Left renal pelvis (tissue), 4 donors: ENCODE data around the gene PRSS50. TPM values are rescaled to one million over a fixed set of nuclear protein-coding genes. Genes with fewer than 3 reads are reported as not detected.
"Not testable (repeated sequence)": the region's sequence is repeated elsewhere in the genome, so short reads cannot be mapped to it uniquely, and the experiment has no call there.

ENCODE experiments used
- DNase-seq, 4 donors: peaks; one replicate each; pipeline ENCODE4 v3.0.0-alpha.2; 2013; ENCODE audit warnings: low read depth in 4 of 4, low spot score in 3 of 4
- polyA plus RNA-seq, 4 donors: library from polyadenylated mRNA; unstranded; fragments of 120-200 nt; gene quantifications; one replicate each; pipeline ENCODE4 v1.2.1, GENCODE V29; 2013; ENCODE audit not compliant: insufficient read length in 4 of 4

The PRSS50 gene, protein sequence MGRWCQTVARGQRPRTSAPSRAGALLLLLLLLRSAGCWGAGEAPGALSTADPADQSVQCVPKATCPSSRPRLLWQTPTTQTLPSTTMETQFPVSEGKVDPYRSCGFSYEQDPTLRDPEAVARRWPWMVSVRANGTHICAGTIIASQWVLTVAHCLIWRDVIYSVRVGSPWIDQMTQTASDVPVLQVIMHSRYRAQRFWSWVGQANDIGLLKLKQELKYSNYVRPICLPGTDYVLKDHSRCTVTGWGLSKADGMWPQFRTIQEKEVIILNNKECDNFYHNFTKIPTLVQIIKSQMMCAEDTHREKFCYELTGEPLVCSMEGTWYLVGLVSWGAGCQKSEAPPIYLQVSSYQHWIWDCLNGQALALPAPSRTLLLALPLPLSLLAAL
- 1 to 10 TPM; 1.2 to 3.3 (median 2.2) TPM for polyA plus RNA-seq

DNA sequence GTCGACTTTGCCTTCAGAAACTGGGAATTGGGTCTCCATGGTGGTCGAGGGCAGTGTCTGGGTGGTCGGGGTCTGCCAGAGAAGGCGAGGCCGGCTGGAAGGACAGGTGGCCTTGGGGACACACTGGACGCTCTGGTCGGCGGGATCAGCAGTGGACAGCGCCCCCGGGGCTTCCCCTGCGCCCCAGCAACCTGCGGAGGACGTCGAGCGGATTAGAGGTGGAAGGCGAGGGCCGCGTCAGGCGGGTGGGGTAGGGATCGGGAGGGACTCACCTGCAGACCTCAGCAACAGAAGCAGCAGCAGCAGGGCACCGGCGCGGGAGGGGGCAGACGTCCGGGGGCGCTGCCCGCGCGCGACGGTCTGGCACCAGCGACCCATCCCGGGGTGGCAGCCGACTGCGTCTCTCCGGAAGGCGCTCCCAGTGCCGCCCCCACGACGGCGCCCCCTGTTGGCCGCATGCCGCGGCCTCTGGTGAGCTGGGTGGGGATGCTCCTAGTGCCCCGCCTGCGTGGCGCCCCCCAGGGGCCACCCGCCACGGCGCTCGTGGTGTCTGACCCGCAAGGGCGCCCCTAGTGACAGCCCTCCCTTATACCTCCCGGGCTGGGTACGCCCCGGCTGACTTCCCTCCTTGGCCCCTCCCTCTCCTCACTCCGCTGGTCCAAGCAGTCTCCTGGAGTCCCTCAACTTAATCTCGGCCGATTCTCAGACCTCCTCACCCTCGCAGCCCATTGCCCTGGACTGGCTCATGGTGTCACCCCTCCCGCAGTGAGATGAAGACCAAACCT, at the start of gene PRSS50:
Gene PRSS50 (minus strand): TSS at position 423 of the 785 bp plus-strand sequence. CDS start 45 bp downstream, at position 378.
- DNase-seq: no peak

DNA sequence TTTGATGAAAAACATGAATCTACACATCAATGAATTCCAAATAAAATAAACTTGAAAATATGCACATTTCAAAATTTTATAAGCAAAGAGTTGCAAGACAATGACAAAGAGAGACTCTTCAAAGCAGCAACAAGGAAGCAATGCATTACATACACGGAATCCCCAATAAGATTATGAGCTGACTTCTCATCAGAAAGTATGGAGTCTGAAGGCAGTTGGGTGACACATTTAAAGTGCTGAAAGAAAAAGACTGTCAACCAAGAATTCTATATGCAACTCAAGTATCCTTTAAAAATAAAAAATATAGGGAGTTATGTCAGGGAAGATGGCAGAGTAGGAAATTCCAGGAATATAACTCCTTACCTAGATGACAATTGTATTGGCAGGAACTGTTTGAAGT, 46.5 kb upstream of the PRSS50 start:
- DNase-seq: no peak

DNA sequence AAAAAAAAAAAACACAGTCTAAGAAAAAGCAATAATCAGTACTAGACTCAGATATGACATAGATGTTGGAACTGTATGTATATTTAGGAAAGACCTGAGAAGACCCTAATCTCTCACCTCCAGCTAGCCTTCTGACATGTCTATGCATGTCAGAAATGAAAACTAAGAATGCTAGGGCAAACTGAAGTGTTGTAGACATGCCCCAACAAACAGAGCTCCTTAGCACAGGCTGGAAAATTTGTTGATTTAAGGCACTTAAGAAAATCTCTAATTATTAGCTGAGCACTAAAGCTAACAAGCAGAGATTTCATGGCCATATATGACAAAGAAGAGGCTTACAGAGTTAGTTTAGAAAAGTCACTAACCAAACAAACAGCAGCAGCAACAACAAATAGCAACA, 45.5 kb upstream of the PRSS50 start:
- DNase-seq: no peak

DNA sequence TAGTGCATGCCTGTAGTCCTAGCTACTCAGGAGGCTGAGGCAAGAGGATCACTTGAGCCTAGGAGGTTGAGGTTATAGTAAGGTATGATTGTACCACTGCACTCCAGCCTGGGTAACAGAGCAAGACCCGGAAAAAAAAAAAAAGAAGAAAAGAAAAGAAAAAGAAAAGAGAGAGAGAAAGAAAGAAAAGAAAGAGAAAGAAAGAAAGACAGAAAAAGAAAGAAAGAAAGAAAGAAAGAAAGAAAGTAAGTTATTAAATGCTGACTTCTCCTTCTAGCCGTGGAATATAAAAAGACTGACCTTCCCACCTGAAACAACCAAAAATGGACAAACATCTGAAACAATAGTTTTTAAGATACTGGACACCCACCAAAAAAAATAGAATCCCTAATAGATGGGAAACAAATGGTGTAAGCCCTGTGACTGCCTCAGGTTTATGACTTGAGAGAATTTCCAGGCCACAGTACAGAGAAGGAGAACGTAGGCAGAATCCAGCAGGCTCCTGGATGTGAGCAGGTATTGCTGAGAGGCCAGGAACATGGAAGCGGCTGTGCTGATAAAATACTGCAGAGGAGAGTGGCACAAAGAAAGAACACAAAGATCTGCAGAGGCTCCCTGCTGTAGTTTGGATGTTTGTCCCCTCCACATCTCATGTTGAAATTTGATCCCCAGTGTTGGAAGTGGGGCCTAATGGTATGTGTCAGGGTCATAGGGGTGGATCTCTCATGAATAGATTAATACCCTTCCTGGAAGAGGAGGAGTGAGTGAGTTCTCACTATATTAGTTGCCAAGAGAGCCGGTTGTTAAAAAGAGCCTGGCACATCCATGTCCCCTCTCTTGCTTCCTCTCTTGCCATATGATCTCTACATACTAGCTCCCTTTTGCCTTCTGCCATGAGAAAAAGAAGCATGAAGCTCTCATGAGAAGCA, 41.8 kb upstream of the PRSS50 start:
- DNase-seq: no peak

DNA sequence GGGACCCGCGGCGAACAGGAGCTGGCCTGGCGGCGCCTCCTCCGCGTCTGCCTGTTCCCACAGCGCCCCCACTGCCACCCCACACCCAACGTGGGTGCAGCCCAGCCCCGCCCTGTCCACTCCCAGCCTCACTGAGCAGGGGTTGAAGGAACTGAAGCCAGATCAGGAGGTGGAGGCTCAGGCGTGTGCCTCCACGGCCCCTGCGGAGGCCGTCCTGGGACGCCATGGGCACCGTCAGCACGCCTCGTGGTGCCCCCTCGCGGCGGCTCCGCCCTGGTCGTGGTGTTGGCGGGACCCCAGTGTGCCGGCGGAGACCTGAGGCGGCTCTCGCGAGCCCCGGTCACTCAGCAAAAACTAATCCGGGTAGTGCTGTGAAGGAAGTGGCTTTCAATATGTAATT, 39.0 kb upstream of the PRSS50 start:
- no peak for DNase-seq

DNA sequence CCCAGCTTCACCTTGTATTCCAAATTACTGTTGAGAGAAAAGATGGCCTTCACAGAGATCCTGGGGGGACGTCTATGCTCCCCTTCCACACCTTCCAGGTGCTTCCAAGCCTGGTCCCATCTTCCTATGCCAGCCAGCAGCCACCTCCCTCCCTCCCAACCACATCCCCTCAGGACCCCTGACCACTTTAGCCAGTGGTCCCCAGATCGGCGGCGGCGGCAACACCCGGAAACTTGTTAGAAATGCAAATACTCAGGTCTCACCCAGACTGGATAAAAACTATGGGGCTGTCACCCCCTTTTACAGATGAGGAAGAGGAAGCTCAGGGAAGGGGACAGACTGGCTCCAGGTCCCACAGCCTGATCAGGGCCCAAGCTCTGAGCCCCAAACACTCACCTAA, 38.0 kb upstream of the PRSS50 start:
- no peak for DNase-seq

DNA sequence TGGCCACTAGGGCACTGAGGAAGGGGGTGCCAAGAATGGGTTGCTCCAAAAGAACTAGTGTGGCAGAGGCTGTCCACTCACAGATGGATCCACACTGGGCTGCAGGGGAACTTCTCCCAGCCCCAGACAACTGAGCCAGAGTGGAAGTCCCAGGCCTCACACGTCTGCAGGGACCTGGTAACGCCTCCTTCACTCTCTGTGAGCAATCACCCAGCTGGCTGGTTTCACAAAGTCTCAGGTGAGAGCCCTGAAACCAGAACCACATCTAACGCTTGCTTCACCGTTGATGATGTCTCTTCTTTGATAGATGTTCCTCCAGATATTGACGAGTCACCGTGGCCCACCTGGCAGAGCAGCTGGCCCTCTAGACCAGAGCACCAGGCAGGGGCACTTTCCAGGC, 35.5 kb upstream of the PRSS50 start:
- DNase-seq: not testable (repeated sequence)

DNA sequence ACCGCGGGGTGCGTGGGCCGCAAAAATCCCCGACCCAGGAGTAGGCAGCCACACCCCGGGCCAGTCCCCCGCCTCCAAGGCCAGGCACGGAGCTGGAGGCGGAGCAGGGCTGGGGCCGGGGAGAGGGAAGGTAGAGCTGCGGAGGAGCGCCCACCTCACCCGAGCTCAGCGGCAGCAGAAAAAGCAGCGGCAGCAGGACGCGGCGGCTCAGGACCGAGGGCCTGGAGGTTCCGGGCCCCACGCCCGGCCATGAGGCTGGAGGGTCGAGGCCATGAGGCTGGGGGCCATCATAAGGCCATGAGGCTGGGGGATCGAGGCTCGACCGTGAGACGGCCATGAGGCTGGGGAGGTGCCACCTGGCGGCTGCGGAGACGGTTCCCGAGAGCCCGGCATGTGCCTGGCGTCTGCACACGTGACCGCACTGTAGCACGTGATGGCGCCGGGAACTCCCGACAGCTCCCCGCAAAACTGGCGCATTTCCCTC, 32.9 kb upstream of the PRSS50 start:
- DNase-seq: no peak

DNA sequence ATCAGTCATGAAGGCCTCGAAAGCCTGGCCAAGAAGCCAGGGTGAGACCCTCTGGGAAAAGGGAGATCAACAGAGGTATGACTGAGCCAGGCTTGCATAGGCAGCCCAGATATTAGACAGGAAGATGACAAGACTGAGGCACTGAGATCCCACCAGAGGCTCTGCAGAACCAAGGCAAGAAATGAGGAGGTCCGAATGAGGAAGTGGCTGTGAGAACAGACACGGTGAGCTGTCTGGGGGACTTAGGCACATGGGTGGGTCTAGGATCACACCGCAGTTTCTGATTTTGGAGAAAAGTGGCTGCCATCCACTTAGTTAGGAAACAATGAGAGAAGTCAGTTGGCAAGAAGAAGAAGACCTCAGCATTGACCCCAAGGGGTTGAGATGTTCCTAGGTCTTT, 31.5 kb upstream of the PRSS50 start:
- no peak for DNase-seq

DNA sequence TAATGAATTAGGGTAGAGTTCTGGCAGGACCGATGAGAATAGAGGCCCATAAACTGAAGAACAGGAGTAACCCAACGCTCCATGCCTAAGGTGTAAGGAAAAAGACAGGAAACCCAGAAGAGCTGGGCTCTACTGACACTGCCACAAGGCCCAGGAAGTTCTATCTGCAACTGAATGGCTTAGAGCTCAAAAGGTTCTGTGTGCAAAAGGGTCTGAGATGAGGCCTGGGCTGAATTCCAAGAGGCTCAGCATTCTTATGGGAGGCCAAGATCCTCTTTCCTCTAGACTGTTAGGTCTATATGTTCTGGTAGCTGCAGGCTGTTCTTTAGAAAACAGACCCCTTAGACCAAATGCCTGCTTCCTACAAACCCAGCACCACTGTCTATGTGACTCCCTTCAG, 30.5 kb upstream of the PRSS50 start:
- no peak for DNase-seq

DNA sequence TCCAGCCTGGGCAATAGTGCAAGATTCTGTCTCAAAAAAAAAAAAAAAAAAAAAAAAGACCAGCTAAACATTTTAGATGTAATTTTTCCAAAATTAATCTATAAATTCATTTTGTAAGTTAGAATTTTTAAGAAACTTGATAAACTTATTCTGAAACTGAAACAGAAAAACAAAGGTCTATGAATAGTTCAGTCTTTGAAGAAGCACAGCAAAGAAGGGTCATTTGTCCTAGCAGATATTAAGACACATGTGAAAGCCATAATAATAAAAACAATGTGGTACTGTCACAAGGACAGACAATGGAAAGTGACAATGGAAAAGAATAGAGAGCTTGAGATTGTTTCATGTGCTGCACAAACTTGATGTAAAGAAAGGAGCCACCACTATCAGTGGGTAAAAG, 29.0 kb upstream of the PRSS50 start:
- DNase-seq: no peak

DNA sequence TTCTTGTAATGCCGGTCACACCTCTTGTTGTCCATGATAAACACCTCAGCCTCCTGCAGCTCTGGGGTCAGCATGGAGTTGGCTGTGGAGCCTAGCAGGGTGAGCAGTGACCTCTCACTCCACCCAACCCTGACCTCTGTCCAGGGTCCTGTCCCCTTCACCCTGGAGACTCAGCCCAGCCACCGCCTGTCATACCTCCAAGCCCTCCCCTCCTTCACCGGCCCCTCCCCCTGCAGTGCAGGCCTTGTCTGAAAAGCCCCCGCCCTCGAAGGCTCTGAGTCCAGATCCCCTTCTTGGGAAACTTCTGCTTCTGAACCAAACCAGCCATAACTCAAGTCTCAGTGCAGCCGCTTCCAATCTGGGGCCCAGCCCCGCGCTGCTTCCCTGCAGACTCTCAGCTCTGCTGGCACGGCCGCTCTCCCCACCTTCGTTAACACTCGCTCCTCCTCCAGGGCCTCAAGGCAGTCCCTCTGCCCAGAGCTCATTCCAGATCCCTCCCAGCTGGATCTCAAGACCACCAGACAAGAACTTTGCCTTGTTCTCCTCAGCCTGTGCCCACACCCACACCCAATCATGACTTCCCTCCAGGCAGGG, 25.4 kb upstream of the PRSS50 start:
- DNase-seq: no peak

DNA sequence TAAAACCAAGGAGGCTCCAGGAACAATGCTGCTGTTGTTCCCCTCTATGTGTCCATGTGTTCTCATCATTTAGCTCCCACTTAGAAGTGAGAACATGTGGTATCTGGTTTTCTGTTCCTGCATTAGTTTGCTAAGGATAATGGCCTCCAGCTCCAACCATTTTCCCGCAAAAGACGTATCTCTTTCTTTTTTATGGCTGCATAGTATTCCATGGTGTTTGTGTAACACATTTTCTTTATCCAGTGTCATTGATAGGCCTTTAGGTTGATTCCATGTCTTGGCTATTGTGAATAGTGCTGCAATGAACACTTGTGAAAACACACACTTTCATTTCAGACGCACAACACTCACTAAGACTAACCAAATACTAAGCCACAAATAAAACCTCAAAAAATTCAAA, 21.9 kb upstream of the PRSS50 start:
- DNase-seq: not testable (repeated sequence)

DNA sequence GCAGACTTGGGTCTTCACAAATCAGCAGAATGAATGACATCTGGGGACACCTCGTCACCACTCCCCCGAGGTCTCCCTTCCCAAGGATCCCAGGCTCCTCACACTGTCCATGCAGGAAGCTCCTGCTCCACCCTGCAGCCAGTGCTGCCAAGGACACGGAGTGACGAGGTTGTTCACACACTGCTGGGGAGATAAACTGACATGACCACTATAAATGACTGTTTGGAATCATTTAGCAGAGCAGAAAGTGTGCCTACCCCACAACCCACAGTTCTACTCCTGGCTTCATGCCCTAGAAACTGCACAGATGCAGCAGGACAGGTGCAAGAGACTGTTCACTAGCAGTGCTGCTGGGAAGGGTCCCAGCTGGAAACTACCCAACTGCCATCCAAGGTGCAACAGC, 19.7 kb upstream of the PRSS50 start:
- no peak for DNase-seq

DNA sequence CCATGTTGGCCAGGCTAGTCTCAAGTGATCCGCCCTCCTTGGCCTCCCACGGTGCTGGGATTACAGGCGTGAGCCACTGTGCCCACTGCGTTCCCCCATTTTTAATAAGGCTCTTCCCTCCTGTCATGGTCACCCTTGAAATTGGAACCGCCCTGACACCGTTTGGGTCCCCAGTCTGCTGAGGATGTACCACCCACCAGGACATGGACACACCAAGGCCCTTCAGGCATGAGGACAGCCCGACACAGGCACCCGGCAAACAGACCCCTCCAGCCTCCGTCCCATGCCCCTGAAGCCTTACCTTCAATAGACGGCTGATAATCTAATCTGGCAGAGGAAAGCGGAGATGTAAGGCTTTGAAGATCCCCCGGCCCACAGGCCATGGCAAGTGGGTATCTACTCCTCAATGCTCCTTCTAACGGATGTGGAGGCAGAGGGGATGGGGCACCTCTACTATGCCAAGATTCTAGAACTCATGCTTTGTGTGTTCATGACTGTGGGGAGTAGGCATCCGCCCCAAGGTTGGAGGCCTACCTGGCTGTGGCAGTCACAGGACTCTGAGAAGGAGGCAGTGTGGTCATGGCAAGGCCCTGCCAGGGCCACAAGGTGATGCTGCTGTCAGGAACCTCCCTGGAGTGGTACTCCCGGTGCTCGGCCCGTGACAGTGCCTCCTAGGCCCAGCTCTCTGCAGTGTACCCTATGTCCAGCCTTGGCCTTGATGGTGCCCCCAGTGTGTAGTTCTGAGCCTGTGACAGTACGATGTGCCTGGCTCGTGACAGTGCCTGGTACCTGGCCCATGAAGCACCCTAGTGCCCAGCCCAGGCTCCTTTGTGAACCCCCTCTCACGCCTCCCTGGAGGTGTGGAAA, 18.6 kb upstream of the PRSS50 start:
- DNase-seq: no peak

DNA sequence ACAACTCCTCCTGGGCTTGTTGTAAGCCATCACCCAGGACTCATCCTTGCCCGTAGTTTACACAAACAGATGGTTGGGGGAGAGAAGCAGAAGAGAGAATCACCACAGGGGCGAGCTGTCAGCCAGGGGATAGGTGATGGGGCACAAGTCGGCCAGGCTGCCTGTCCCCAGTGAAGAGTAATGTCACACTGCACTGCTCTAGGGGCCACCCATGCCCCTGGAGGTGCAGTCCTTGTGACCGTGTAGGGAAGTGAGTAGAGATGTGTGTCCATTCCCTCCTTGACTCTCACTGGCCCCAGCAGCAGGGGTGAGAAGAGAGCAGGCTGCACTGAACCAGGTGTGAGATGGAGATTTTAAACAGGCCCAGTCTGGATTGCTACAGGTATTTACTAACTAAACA, 17.1 kb upstream of the PRSS50 start:
- no peak for DNase-seq

DNA sequence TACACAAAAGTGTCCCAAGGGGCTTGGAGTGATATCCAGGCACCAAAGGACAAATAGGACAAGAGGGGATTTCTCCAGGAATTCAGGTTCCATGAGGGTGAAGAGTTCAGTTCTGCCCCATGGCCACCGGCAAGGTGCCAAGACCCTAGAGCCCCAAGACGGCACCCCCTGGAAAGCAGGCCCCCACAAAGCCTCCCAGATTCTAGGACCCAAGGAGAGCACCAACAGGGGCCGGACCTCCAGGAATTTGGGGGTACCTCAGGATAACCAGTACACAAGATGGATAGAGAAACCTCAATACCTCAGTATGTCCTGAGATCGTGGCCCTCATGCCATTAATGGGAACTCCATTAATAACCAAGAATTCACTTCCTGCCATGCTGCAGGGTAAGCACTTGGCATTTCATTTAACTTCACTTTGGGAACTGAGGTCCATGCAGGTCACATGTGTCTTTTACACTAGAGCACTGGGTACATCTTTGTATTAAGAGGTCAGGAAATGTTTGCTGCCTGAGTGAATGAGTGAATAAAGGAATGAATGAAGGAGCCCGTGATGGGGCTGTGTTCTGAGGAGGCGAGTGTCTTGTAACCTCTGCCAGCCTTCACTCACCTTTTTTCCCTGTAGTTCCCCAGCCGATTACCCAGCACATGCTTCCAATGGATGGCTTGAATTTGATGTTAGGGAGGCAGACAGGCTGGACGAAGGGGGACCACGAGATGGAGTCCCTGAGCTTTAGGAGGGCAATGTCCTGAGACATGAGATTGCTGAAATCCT, 15.5 kb upstream of the PRSS50 start:
- DNase-seq: no peak

DNA sequence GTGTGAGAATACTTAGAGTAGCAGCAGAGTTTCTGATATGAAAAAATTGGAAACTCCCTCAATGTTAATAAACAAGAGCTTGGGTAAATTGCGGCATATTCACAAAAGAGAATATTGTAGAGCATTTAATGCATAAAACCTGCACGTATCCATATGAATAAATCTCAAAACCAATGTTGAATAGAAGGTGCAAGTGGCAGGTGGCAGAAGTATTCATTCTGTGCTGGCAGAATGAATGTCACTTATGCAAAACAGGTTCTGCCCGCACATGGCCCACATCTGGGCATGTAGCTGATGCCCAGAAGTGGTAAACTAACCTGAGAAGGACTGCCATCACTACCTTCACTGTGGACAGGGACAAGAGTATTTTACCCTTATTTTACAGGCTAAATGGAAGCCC, 14.1 kb upstream of the PRSS50 start:
- DNase-seq: no peak

DNA sequence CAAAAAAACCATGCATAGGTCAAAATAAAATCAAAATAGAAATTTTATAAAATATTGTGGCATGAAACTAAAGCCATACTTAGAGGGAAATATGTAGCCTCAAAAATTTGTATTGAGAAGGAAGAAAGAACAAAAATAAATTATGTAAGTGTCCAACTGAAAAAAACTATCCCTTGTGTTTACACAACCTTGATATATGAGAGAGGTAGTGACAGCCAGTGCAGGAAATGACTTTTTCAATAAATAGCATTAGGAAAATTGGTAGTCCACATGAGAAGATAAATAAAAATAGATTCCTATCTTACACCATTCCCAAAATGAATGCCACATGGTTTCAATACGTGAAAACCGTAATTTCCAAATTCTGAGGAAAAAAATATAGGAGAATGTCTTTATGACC, 13.2 kb upstream of the PRSS50 start:
- no peak for DNase-seq
